ENCODE data around the gene PRAC2. TPM values are rescaled to one million over a fixed set of nuclear protein-coding genes. Genes with fewer than 3 reads are reported as not detected.

The PRAC2 gene
- total RNA-seq, 1 experiment from 2014 or later, result not detected

- Histone ChIP-seq H3K27me3 (ENCODE audit: control insufficient read depth, insufficient read depth, low read length) (no peaks in the 10 kb centered on the region), H3K9me3 (ENCODE audit: control insufficient read depth, insufficient read depth, low read depth, low read length) (no peaks in the 10 kb centered on the region), H3K4me1 (ENCODE audit: control insufficient read depth, insufficient read depth, low read length) (peaks cover 6% of the 10 kb centered on the region; the same call in 1 of the 2 replicates), H3K27ac (ENCODE audit: low read length) (no peak overlapping the region), H3K36me3 (ENCODE audit: control insufficient read depth, insufficient read depth, low read length) (no peaks in the 10 kb centered on the region), H3K4me3 (ENCODE audit: low read depth in 2 of 2, low read length in 2 of 2) (no peak overlapping the region)
- ChIA-PET CTCF (interaction anchor here (0.6 to 4.6 kb wide), 12 partner anchors 9 to 163 kb away, joined by 3 to 98 read pairs (median 6); no protein-coding TSS in a partner anchor), POLR2A (interaction anchor here (0.5 to 0.6 kb wide), 3 partner anchors 12 to 182 kb away, joined by 3 to 11 read pairs (median 3); no protein-coding TSS in a partner anchor)
- ATAC-seq (no peak), DNase-seq (ENCODE audit: low read depth, low spot score) (no peak)
- no peak for TF ChIP-seq POLR2AphosphoS5 (IDR thresholded peaks at IDR 0.05; ENCODE audit: low read depth, low read length)
- TF ChIP-seq CTCF (IDR thresholded peaks at IDR 0.05), result no peak
- no peak for TF ChIP-seq SIN3A (IDR thresholded peaks at IDR 0.05; ENCODE audit: borderline replicate concordance, insufficient read depth, low read depth, low read length)
- no peak for TF ChIP-seq TCF7L2 (IDR thresholded peaks at IDR 0.05; ENCODE audit: low read depth, low read length)
- no peak for TF ChIP-seq REST (IDR thresholded peaks at IDR 0.05; ENCODE audit: insufficient read depth in 1 of 2, low read depth in 2 of 2, low read length in 1 of 2)
- no TSS peak for BruUV-seq (replicated peaks)
- in situ Hi-C loops (cut with HindIII; ENCODE audit: low pct_unique_long_range_greater_than_20kb, low sequenced_read_pairs) (no loop called here), intact Hi-C loops (cut with micrococcal nuclease; ENCODE audit: unreplicated experiment) (loop anchor here (1.0 kb wide), 1 partner anchor 154 kb away; no protein-coding TSS in a partner anchor)
Observed at GRCh38 chr17:48725288-48726064, 2.5 kb downstream of the PRAC2 start.

GRCh38 chr17:48726114-48726915 is 3.3 kb downstream of the PRAC2 start:
- no TSS peak for BruUV-seq (replicated peaks)
- Histone ChIP-seq H3K27me3 (ENCODE audit: control insufficient read depth, insufficient read depth, low read length) (no peaks in the 10 kb centered on the region), H3K4me1 (ENCODE audit: control insufficient read depth, insufficient read depth, low read length) (peaks cover 6% of the 10 kb centered on the region; the same call in 1 of the 2 replicates), H3K4me3 (ENCODE audit: low read depth in 2 of 2, low read length in 2 of 2) (no peak overlapping the region), H3K36me3 (ENCODE audit: control insufficient read depth, insufficient read depth, low read length) (no peaks in the 10 kb centered on the region), H3K9me3 (ENCODE audit: control insufficient read depth, insufficient read depth, low read depth, low read length) (no peaks in the 10 kb centered on the region), H3K27ac (ENCODE audit: low read length) (no peak overlapping the region)
- in situ Hi-C loops (cut with HindIII; ENCODE audit: low pct_unique_long_range_greater_than_20kb, low sequenced_read_pairs) (no loop called here), intact Hi-C loops (cut with micrococcal nuclease; ENCODE audit: unreplicated experiment) (no loop called here)
- TF ChIP-seq REST (IDR thresholded peaks at IDR 0.05; ENCODE audit: insufficient read depth in 1 of 2, low read depth in 2 of 2, low read length in 1 of 2), result no peak
- no peak for TF ChIP-seq CTCF (IDR thresholded peaks at IDR 0.05)
- no peak for TF ChIP-seq SIN3A (IDR thresholded peaks at IDR 0.05; ENCODE audit: borderline replicate concordance, insufficient read depth, low read depth, low read length)
- no peak for TF ChIP-seq POLR2AphosphoS5 (IDR thresholded peaks at IDR 0.05; ENCODE audit: low read depth, low read length)
- TF ChIP-seq TCF7L2 (IDR thresholded peaks at IDR 0.05; ENCODE audit: low read depth, low read length), result no peak
- ATAC-seq (no peak), DNase-seq (ENCODE audit: low read depth, low spot score) (no peak)
- CTCF ChIA-PET, result interaction anchor here (0.6 to 4.6 kb wide), 4 partner anchors 59 to 153 kb away, joined by 3 to 98 read pairs (median 4); no protein-coding TSS in a partner anchor
- POLR2A ChIA-PET, result interaction anchor here (0.5 kb wide), 1 partner anchor 149 kb away, joined by 3 read pairs; no protein-coding TSS in a partner anchor
